Right kidney (tissue), 9 donors: Measurements from ENCODE around the gene MRPL1.
A peak's percentile ranks its signal among the peaks of the same experiment; 100 is the strongest.

Source experiments
- DNase-seq: peaks from one replicate; pipeline ENCODE4 v3.0.0-alpha.2; 2016
- long read RNA-seq, 8 donors: transcript quantifications; one replicate each; lab custom pipeline, GENCODE V29; 2026

The MRPL1 gene
- long read RNA-seq, donor 1, transcript MRPL1-201 (9 exons, 1,490 nt), result major isoform, 25 of 48 reads
- long read RNA-seq, donor 1, partial matches to known transcripts, result 23 of 48 reads
- long read RNA-seq, donor 1, other reads (novel, unspliced or antisense), result 0 of 48 reads
- long read RNA-seq, donor 2, transcript MRPL1-201 (9 exons, 1,490 nt), result major isoform, 16 of 30 reads
- long read RNA-seq, donor 2, partial matches to known transcripts, result 14 of 30 reads
- long read RNA-seq, donor 2, other reads (novel, unspliced or antisense), result 0 of 30 reads
- long read RNA-seq, donor 3, transcript MRPL1-201 (9 exons, 1,490 nt), result major isoform, 14 of 14 reads
- long read RNA-seq, donor 3, partial matches to known transcripts, result 0 of 14 reads
- long read RNA-seq, donor 3, other reads (novel, unspliced or antisense), result 0 of 14 reads
- long read RNA-seq, donor 4, transcript MRPL1-201 (9 exons, 1,490 nt), result major isoform, 9 of 16 reads
- long read RNA-seq, donor 4, partial matches to known transcripts, result 7 of 16 reads
- long read RNA-seq, donor 4, other reads (novel, unspliced or antisense), result 0 of 16 reads
- long read RNA-seq, donor 5, transcript MRPL1-201 (9 exons, 1,490 nt), result major isoform, 16 of 22 reads
- long read RNA-seq, donor 5, partial matches to known transcripts, result 6 of 22 reads
- long read RNA-seq, donor 5, other reads (novel, unspliced or antisense), result 0 of 22 reads
- long read RNA-seq, donor 6, transcript MRPL1-201 (9 exons, 1,490 nt), result major isoform, 12 of 22 reads
- long read RNA-seq, donor 6, partial matches to known transcripts, result 10 of 22 reads
- long read RNA-seq, donor 6, other reads (novel, unspliced or antisense), result 0 of 22 reads
- long read RNA-seq, donor 7, transcript MRPL1-201 (9 exons, 1,490 nt), result major isoform, 27 of 45 reads
- long read RNA-seq, donor 7, partial matches to known transcripts, result 18 of 45 reads
- long read RNA-seq, donor 7, other reads (novel, unspliced or antisense), result 0 of 45 reads
- long read RNA-seq, donor 8, transcript MRPL1-201 (9 exons, 1,490 nt), result major isoform, 25 of 34 reads
- long read RNA-seq, donor 8, partial matches to known transcripts, result 9 of 34 reads
- long read RNA-seq, donor 8, other reads (novel, unspliced or antisense), result 0 of 34 reads

GRCh38 chr4:77862478-77863216 is at the start of gene MRPL1:
TSS of gene MRPL1 (plus strand) at chr4:77862830. CDS start at chr4:77862849, 19 bp downstream.
- DNase-seq, result peak; percentile 88

- DNase-seq, result no peak
Observed at GRCh38 chr4:77815636-77816035, 47.0 kb upstream of the MRPL1 start.

GRCh38 chr4:77816546-77816945 is 46.1 kb upstream of the MRPL1 start:
- DNase-seq, result no peak

- DNase-seq, result no peak
Observed at GRCh38 chr4:77817304-77818072, 45.1 kb upstream of the MRPL1 start.

- DNase-seq, result no peak
Observed at GRCh38 chr4:77818073-77818601, 44.5 kb upstream of the MRPL1 start.

GRCh38 chr4:77818602-77819403 is 43.8 kb upstream of the MRPL1 start, which contains the start of gene CNOT6L:
TSS of gene CNOT6L (minus strand) at chr4:77819368. CDS start at chr4:77819308, 60 bp downstream.
- DNase-seq, result peak; percentile 93

GRCh38 chr4:77819404-77819842 is 43.2 kb upstream of the MRPL1 start:
- no peak for DNase-seq

GRCh38 chr4:77819843-77820648 is 42.6 kb upstream of the MRPL1 start:
- DNase-seq, result peak; percentile 98

GRCh38 chr4:77820649-77821561 is 41.7 kb upstream of the MRPL1 start:
- no peak for DNase-seq

GRCh38 chr4:77821775-77822174 is 40.9 kb upstream of the MRPL1 start:
- no peak for DNase-seq

GRCh38 chr4:77826275-77826674 is 36.4 kb upstream of the MRPL1 start:
- no peak for DNase-seq

- DNase-seq, result no peak
Observed at GRCh38 chr4:77827343-77827742, 35.3 kb upstream of the MRPL1 start.

GRCh38 chr4:77833126-77833724 is 29.4 kb upstream of the MRPL1 start:
- DNase-seq, result no peak

GRCh38 chr4:77834403-77834802 is 28.2 kb upstream of the MRPL1 start:
- DNase-seq, result no peak

GRCh38 chr4:77843628-77844027 is 19.0 kb upstream of the MRPL1 start:
- no peak for DNase-seq

- DNase-seq, result no peak
Observed at GRCh38 chr4:77844363-77844762, 18.3 kb upstream of the MRPL1 start.

- no peak for DNase-seq
Observed at GRCh38 chr4:77845400-77845799, 17.2 kb upstream of the MRPL1 start.
